Measurements from ENCODE around the gene PDE7B.

The PDE7B gene

DNA sequence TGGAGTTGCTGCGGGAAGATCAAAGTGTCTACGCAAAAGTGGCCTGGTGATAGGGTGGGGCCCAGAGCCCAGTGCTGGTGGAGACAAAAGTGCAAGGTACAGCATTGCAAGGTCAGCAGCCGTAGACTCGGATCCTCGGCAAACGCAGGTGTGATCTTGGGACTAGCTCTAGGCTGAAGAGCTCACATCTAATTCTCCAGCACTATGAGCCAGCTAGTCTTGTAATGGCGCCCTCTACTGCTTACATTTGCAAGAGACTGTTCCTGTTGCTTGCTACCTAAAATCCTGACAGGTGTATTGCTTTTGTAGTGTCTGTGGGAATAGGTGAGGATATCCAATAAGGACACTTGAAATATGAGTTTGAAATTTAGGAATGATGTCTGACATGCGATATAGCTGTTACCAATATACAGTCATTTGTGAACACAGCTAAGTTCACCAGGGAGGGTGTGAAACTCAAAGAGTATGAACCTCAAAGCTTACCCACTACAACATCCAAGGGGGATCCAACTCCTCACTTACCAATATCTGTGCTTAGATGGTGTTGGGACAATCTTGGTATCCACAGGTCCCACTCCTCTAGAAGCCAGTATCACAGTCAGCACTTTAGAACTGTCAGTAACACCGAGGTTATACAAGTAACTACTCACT, 58.4 kb downstream of the PDE7B start:
- no peaks in the 10 kb centered on the region for H3K27me3 ChIP-seq (ENCODE audit: insufficient read depth, low read length)

DNA sequence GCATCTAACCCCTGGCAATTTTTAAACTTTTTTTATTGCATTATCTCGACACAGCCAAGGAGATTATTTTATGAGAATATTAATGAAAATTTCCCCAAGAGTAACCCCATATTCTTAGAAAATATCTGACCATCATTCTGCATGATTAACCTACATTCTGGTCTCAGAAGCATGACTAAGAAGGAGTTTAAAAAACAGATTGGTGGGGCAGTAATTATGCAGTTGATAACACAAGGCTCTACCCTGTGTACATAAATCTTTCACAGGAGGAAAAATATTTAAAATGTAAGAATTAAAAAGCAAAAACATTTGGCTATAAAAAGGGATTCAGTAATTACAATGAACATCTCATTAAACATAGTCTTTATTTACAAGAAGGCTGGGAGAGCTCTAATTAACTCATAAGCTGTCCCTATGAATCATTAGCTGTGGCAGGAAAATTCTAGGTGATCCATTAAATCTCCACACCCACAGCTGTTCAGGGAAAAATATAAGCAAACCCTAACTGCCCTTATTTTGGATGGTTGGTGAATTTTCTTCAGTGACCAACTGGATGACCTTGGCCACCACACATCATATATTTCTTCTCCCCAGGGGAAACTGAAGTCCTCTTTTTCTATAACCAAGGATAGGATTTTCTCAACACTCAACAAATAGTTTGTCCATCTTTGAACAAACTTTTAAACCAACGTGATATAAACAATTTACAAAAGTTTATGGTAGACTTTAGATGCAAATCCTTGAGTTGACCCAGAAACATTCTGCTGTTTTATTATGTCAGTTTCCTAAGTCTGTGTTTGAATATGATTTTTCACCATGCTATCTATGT, 59.5 kb downstream of the PDE7B start:
- Histone ChIP-seq H3K9me3 (ENCODE audit: low read length) (no peaks in the 10 kb centered on the region), H2AFZ (ENCODE audit: low read length) (no peak overlapping the region), H3K4me3 (ENCODE audit: low read depth, low read length, poor library complexity, severe bottlenecking) (no peak overlapping the region), H3K36me3 (ENCODE audit: insufficient read depth, low read length) (no peaks in the 10 kb centered on the region), H3K4me2 (ENCODE audit: low read length) (no peak overlapping the region), H3K9ac (ENCODE audit: low read length) (no peak overlapping the region), H3K9me2 (ENCODE audit: low read depth, low read length) (no peaks in the 10 kb centered on the region), H3K4me1 (ENCODE audit: insufficient read depth, low read length, severe bottlenecking) (no peaks in the 10 kb centered on the region), H3F3A (ENCODE audit: insufficient read depth, low read length) (no peaks in the 10 kb centered on the region), H4K20me1 (ENCODE audit: insufficient read depth, low read length) (no peaks in the 10 kb centered on the region), H3K79me2 (ENCODE audit: insufficient read depth, low read length) (no peaks in the 10 kb centered on the region), H3K27me3 (ENCODE audit: insufficient read depth, low read length) (no peaks in the 10 kb centered on the region), H3K27ac (ENCODE audit: low read depth, low read length, poor library complexity, severe bottlenecking) (no peak overlapping the region)
- TF ChIP-seq EZH2 (IDR thresholded peaks at IDR 0.05; ENCODE audit: borderline replicate concordance, low read length) = no peak
- TF ChIP-seq, protein P1, sequence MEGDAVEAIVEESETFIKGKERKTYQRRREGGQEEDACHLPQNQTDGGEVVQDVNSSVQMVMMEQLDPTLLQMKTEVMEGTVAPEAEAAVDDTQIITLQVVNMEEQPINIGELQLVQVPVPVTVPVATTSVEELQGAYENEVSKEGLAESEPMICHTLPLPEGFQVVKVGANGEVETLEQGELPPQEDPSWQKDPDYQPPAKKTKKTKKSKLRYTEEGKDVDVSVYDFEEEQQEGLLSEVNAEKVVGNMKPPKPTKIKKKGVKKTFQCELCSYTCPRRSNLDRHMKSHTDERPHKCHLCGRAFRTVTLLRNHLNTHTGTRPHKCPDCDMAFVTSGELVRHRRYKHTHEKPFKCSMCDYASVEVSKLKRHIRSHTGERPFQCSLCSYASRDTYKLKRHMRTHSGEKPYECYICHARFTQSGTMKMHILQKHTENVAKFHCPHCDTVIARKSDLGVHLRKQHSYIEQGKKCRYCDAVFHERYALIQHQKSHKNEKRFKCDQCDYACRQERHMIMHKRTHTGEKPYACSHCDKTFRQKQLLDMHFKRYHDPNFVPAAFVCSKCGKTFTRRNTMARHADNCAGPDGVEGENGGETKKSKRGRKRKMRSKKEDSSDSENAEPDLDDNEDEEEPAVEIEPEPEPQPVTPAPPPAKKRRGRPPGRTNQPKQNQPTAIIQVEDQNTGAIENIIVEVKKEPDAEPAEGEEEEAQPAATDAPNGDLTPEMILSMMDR (IDR thresholded peaks at IDR 0.05; ENCODE audit: low read length) = no peak

More for the DNA sequence above, 58.4 kb downstream of the PDE7B start:
- TF ChIP-seq EZH2 (IDR thresholded peaks at IDR 0.05; ENCODE audit: borderline replicate concordance, low read length) = no peak
- TF ChIP-seq, protein P1 (IDR thresholded peaks at IDR 0.05; ENCODE audit: low read length) = peak; percentile 87
- no peaks in the 10 kb centered on the region for H3K79me2 ChIP-seq (ENCODE audit: insufficient read depth, low read length)
- no peaks in the 10 kb centered on the region for H3K36me3 ChIP-seq (ENCODE audit: insufficient read depth, low read length)
- no peaks in the 10 kb centered on the region for H3K9me3 ChIP-seq (ENCODE audit: low read length)
- H3K4me1 ChIP-seq (ENCODE audit: insufficient read depth, low read length, severe bottlenecking) = no peaks in the 10 kb centered on the region
- no peak overlapping the region for H3K9ac ChIP-seq (ENCODE audit: low read length)
- H3F3A ChIP-seq (ENCODE audit: insufficient read depth, low read length) = no peaks in the 10 kb centered on the region
- H3K9me2 ChIP-seq (ENCODE audit: low read depth, low read length) = no peaks in the 10 kb centered on the region
- H4K20me1 ChIP-seq (ENCODE audit: insufficient read depth, low read length) = no peaks in the 10 kb centered on the region
- H2AFZ ChIP-seq (ENCODE audit: low read length) = no peak overlapping the region
- no peak overlapping the region for H3K4me2 ChIP-seq (ENCODE audit: low read length)
- no peak overlapping the region for H3K27ac ChIP-seq (ENCODE audit: low read depth, low read length, poor library complexity, severe bottlenecking)
- no peak overlapping the region for H3K4me3 ChIP-seq (ENCODE audit: low read depth, low read length, poor library complexity, severe bottlenecking)

DNA sequence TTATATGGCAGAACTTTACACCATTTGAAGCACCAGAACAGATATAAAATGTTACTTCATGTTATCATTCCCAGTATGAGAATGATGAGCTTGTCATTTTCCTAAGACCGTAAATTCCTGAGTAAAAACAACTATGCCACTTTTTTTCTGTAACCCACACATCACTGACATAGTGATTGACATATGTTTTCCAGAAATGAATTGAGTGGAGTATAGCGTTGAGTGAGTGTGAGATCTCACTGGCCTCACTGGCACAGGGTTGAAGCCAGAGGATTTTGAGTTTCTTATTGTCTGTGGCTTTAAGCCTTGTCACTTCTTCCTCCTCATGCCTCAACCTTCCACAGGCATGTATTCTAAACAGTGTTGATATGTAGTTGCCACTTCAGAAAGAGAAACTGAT, 62.3 kb downstream of the PDE7B start:
- Histone ChIP-seq H3K4me2 (ENCODE audit: low read length) (no peak overlapping the region), H3K9me2 (ENCODE audit: low read depth, low read length) (no peaks in the 10 kb centered on the region), H2AFZ (ENCODE audit: low read length) (no peak overlapping the region), H3K9ac (ENCODE audit: low read length) (no peak overlapping the region), H3F3A (ENCODE audit: insufficient read depth, low read length) (no peaks in the 10 kb centered on the region), H3K9me3 (ENCODE audit: low read length) (no peaks in the 10 kb centered on the region), H3K27ac (ENCODE audit: low read depth, low read length, poor library complexity, severe bottlenecking) (no peak overlapping the region), H3K4me1 (ENCODE audit: insufficient read depth, low read length, severe bottlenecking) (no peaks in the 10 kb centered on the region), H3K79me2 (ENCODE audit: insufficient read depth, low read length) (no peaks in the 10 kb centered on the region), H4K20me1 (ENCODE audit: insufficient read depth, low read length) (no peaks in the 10 kb centered on the region), H3K27me3 (ENCODE audit: insufficient read depth, low read length) (no peaks in the 10 kb centered on the region), H3K4me3 (ENCODE audit: low read depth, low read length, poor library complexity, severe bottlenecking) (no peak overlapping the region), H3K36me3 (ENCODE audit: insufficient read depth, low read length) (no peaks in the 10 kb centered on the region)
- TF ChIP-seq EZH2 (IDR thresholded peaks at IDR 0.05; ENCODE audit: borderline replicate concordance, low read length) = no peak
- TF ChIP-seq, protein P1 (IDR thresholded peaks at IDR 0.05; ENCODE audit: low read length) = no peak

Data from OCI-LY1 (cell line).